ENCODE data around the gene PIGL.
"Not testable (repeated sequence)": the region's sequence is repeated elsewhere in the genome, so short reads cannot be mapped to it uniquely, and the experiment has no call there.

Gene PIGL

GRCh38 chr17:16302856-16303255 is 85.8 kb downstream of the PIGL start:
- H3K4me3 Mint-ChIP-seq = no peak overlapping the region
- no peaks in the 10 kb centered on the region for H3K27me3 Mint-ChIP-seq
- H3K4me1 Mint-ChIP-seq = peaks cover 7% of the 10 kb centered on the region
- no peaks in the 10 kb centered on the region for H3K9me3 Mint-ChIP-seq
- ATAC-seq (no peak), DNase-seq (no peak)
- no peak overlapping the region for H3K27ac Mint-ChIP-seq

DNA sequence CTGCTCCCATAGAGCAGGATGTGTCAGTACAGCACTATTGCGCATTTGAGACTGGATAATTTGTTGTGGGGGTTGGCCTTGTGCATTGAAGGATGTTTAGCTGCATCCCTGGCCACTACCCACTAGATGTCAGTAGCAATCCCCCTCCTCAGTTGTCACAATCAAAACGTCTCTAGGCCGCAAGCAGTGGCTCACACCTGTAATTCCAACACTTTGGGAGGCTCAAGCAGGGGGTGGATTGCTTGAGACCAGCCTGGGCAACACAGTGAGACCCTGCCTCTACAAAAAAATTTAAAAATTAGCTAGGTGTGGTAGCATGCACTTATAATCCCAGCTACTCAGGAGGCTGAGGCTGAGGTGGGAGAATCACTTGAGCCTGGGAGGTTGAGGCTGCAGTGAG is 87.8 kb downstream of the PIGL start:
- H3K4me3 Mint-ChIP-seq = no peak overlapping the region
- no peaks in the 10 kb centered on the region for H3K27me3 Mint-ChIP-seq
- DNase-seq (no peak), ATAC-seq (peak; percentile 69)
- peak overlapping the region in 1 of 2 donors; percentile 46 for H3K27ac Mint-ChIP-seq
- no peaks in the 10 kb centered on the region for H3K4me1 Mint-ChIP-seq
- no peaks in the 10 kb centered on the region for H3K9me3 Mint-ChIP-seq

- Mint-ChIP-seq H3K9me3 (no peaks in the 10 kb centered on the region), H3K27ac (no peak overlapping the region), H3K4me1 (peaks cover 10% of the 10 kb centered on the region)
Observed at GRCh38 chr17:16306211-16306610, 89.2 kb downstream of the PIGL start.

DNA sequence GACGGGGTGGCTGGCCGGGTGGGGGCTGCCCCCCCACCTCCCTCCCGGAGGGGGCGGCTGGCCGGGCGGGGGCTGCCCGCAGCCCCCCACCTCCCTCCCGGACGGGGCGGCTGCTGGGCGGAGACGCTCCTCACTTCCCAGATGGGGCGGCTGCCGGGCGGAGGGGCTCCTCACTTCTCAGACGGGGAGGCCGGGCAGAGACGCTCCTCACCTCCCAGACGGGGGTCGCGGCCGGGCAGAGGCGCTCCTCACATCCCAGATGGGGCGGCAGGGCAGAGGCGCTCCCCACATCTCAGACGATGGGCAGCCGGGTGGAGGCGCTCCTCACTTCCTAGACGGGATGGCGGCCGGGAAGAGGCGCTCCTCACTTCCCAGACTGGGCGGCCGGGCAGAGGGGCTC is 95.1 kb downstream of the PIGL start:
- not testable (repeated sequence) for H3K27me3 Mint-ChIP-seq, H3K4me3 Mint-ChIP-seq, H3K27ac Mint-ChIP-seq, H3K9me3 Mint-ChIP-seq, ATAC-seq, DNase-seq
- H3K4me1 Mint-ChIP-seq = peaks cover 10% of the 10 kb centered on the region

More at GRCh38 chr17:16306211-16306610, 89.2 kb downstream of the PIGL start:
- no peaks in the 10 kb centered on the region for H3K27me3 Mint-ChIP-seq
- H3K4me3 Mint-ChIP-seq = no peak overlapping the region
- DNase-seq (no peak), ATAC-seq (no peak)

DNA sequence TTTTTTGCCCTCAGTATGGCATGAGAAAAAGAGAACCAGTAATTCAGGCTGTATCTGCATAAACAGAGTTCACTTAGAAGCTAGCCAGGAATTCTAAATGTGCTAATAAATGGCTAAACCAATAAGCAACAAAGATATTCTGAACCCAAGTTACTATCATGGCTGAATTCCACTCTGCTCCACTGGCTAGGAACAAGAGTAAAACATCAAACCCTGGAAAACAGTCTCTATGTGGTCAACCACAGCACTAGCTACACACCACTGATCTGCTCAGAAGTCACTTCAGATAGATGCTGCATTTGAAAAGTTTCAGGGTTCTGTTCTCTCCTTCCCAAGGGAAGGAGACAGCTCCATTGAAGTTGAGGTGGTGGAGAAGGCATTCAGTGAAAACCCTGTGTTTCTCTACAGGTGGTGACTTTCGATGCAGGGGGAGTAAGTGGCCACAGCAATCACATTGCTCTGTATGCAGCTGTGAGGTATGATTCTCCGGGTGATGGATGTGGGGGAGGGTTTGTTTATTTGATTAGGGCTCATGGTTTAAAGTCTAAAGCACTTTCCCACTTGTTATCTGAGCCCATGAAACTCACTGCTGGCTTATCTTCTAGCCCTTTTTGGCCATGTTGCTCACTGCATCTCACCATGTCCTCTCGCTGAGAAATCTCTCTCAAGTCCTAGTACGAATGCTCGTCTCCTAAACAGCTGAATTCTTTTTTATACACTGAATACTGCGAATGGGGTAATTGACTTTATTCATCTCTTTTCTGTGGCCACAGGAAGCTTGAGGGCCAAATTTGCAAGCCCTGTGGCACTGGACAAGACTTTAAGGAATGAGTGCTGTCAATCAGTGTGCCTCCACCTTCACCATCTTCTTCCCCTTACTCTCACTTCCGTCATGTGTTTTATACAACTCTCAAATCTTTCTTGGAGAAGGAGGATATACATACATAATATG is 96.4 kb downstream of the PIGL start:
- ATAC-seq (no peak), DNase-seq (no peak)
- Mint-ChIP-seq H3K9me3 (no peaks in the 10 kb centered on the region), H3K27ac (peak overlapping the region in 1 of 2 donors; percentile 81), H3K4me3 (no peak overlapping the region), H3K27me3 (no peaks in the 10 kb centered on the region), H3K4me1 (peaks cover 10% of the 10 kb centered on the region)

DNA sequence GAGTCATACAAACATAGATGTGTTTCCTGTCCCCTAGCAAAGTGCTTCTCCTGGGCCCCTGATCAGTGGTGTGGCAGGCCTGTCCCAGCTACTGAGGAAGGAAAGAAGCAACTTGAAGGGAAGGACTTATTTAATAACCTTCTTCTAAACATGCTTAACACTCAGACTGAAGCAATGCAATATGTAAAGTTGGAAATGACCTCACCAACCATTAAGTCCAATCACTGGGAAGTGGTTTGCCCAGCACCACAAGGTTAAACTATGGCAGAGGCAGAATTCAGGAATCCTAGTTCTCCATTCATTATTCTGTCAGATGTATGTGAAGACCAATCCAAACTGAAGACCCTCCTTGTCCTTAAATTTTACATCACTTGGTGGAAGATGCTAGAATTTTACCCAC is 97.2 kb downstream of the PIGL start:
- Mint-ChIP-seq H3K27ac (peak overlapping the region in 1 of 2 donors; percentile 81), H3K9me3 (no peaks in the 10 kb centered on the region), H3K4me1 (peaks cover 10% of the 10 kb centered on the region), H3K4me3 (no peak overlapping the region), H3K27me3 (no peaks in the 10 kb centered on the region)
- DNase-seq = no peak
- ATAC-seq = no peak

GRCh38 chr17:16314859-16315258 is 97.8 kb downstream of the PIGL start:
- Mint-ChIP-seq H3K4me3 (no peak overlapping the region), H3K4me1 (peaks cover 10% of the 10 kb centered on the region), H3K9me3 (no peaks in the 10 kb centered on the region), H3K27ac (no peak overlapping the region), H3K27me3 (no peaks in the 10 kb centered on the region)
- no peak for DNase-seq
- no peak for ATAC-seq

DNA sequence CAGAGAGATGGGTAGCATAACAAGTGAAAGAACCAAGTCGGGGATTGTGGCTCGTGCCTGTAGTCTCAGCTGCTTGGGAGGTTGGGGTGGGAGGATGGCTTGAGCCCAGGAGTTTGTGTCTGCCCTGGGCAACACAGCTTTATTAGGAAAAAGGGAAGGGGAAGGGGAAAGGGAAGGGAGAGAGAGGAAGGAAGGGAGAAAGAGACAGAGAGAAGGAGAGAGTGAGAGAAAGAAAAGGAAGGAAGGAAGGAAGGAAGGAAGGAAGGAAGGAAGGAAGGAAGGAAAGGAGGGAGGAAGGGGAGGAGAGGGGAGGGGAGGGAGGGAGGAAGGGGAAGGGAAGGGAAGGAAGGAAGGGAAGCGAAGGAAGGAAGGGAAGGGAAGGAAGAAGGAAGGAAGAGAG is 103.0 kb downstream of the PIGL start:
- Mint-ChIP-seq H3K27me3 (no peaks in the 10 kb centered on the region), H3K4me3 (no peak overlapping the region), H3K4me1 (no peaks in the 10 kb centered on the region), H3K9me3 (no peaks in the 10 kb centered on the region), H3K27ac (no peak overlapping the region)
- no peak for ATAC-seq
- DNase-seq = no peak

- Mint-ChIP-seq H3K27me3 (no peaks in the 10 kb centered on the region), H3K4me1 (no peaks in the 10 kb centered on the region), H3K4me3 (no peak overlapping the region), H3K27ac (no peak overlapping the region), H3K9me3 (no peaks in the 10 kb centered on the region)
- no peak for DNase-seq
- no peak for ATAC-seq
Observed at GRCh38 chr17:16322636-16323035, 105.6 kb downstream of the PIGL start.

DNA sequence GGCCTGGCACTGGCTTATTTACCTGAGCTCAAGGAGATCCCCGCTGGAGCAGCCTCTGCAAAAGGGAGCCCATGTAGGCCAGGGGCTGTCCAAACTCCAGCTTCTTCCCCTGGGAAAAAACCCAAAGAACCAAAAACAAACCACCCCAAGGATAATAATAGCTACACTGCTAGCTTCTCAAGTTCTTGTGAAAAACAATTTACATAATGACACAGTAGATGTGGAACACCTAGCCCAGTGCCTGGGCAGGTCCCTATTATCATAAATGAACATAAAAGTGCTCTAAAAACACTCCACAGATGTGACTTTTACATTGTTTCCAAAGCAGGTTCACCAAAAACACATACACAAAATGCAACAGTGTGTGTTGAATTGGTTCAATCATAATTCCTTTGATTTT is 109.0 kb downstream of the PIGL start:
- H3K4me1 Mint-ChIP-seq = no peaks in the 10 kb centered on the region
- H3K9me3 Mint-ChIP-seq = no peaks in the 10 kb centered on the region
- no peak overlapping the region for H3K27ac Mint-ChIP-seq
- H3K4me3 Mint-ChIP-seq = no peak overlapping the region
- no peaks in the 10 kb centered on the region for H3K27me3 Mint-ChIP-seq
- ATAC-seq = no peak
- no peak for DNase-seq

DNA sequence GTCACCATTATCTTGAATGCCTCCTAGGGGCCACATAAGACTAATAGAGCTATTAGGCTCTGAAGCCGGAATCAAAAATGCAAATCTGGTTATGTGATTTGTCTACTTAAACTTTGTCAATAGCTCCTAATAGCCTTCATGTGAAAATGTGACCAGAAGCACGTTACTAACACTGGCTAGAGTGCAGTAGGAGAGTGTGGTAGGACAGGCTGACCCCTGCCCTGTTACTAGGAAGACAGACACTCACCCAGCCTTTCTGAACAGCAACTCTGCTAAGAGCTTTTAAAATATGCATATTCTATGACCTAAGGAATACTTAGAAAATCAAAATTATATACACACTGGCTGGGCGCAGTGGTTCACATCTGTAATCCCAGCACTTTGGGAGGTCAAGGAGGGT is 110.0 kb downstream of the PIGL start:
- H3K4me3 Mint-ChIP-seq = no peak overlapping the region
- H3K9me3 Mint-ChIP-seq = no peaks in the 10 kb centered on the region
- no peaks in the 10 kb centered on the region for H3K27me3 Mint-ChIP-seq
- H3K27ac Mint-ChIP-seq = no peak overlapping the region
- H3K4me1 Mint-ChIP-seq = no peaks in the 10 kb centered on the region
- no peak for ATAC-seq
- DNase-seq = no peak

DNA sequence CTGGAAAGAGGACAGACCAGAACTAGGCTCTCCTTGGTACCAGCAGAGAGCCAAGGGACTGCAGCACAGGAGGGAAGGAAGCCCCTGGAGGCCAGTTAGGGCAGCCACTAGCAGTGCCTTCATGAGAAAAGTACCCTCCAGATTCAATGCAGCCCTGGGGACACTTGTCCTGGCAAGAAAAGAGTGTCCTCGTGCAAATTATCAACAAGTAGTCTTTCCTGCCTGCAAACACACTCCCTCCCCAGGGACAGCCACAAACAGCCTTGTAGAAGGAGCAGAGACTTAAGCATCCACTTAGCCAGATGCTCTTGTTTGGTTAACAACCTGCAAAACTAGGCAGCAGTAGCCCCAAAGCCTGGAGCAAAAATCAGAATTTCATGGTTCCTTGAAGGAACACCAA is 112.0 kb downstream of the PIGL start:
- Mint-ChIP-seq H3K4me3 (no peak overlapping the region), H3K27me3 (no peaks in the 10 kb centered on the region), H3K4me1 (no peaks in the 10 kb centered on the region), H3K9me3 (no peaks in the 10 kb centered on the region), H3K27ac (no peak overlapping the region)
- ATAC-seq (no peak), DNase-seq (no peak)

DNA sequence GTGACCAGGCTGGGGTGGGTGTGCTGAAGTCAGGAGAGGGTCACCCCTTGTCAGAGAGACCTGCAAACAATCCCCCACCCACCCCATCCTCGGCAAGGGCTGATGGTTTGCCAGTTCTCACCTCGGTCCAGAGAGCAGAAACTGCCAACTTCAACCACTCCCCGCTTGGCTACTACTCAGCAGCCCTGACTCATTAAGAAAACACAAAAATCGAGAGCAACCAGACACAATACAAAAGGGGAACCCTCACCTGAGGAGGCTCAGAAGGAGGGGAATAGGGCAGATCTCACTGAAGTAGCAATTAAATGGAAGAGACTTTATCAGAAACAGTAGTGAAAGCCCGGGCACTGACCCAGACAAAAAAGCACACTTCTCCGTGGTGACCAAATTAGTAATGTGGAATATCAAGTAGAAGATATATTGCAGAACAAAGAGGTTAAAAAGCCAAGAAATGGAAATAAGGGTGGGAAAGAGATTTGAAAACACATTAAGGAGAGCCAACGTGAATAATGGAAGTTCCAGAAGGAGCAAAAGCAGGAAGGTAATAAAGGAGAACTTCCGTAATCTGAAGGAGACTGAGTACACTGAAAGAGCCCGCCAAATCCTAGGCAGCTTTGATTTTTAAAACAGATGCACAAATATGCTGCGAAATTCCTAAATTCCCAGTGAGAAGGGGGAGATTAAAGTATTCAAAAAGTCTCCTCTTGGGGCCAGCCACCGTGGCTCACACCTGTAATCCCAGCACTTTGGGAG is 112.7 kb downstream of the PIGL start:
- ATAC-seq (no peak), DNase-seq (no peak)
- Mint-ChIP-seq H3K27me3 (no peaks in the 10 kb centered on the region), H3K9me3 (no peaks in the 10 kb centered on the region), H3K27ac (no peak overlapping the region), H3K4me3 (no peak overlapping the region), H3K4me1 (no peaks in the 10 kb centered on the region)

DNA sequence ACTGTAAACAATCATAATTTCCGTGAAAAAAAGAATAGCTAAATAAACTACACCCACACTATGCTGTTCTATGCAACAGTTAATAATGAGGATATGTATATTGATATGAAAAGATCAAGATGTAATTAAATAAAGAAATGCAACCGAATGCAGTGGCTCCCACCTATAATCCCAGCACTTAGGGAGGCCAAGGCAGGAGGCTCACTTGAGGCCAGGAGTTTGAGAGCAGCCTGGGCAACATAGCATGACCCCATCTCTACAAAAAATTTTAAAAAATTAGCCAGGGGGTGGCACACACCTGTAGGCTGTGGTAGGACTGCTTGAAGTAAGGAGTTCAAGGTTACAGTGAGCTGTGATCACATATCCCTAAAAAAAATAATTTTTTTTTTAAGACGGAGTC is 121.4 kb downstream of the PIGL start:
- H3K4me1 Mint-ChIP-seq = no peaks in the 10 kb centered on the region
- H3K9me3 Mint-ChIP-seq = no peaks in the 10 kb centered on the region
- no peak overlapping the region for H3K27ac Mint-ChIP-seq
- no peak overlapping the region for H3K4me3 Mint-ChIP-seq
- H3K27me3 Mint-ChIP-seq = no peaks in the 10 kb centered on the region
- ATAC-seq (no peak), DNase-seq (no peak)

DNA sequence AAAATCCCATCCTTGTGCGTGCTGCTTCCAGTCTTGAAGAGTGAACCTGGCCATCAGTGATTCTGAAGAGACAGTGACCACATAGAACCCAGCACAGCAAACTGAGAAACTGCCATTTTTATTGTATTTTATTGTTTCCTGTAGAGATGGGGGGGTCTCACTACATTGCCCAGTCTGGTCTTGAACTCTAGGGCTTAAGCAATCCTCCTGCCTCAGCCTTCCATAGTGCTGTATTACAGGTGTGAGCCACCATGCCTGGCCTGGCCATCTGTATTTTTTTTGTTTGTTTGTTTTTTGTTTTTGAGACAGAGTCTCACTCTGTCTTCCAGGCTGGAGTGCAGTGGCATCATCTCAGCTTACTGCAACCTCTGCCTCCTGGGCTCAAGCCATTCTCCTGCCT is 122.4 kb downstream of the PIGL start:
- ATAC-seq (no peak), DNase-seq (no peak)
- Mint-ChIP-seq H3K4me3 (no peak overlapping the region), H3K27ac (no peak overlapping the region), H3K4me1 (no peaks in the 10 kb centered on the region), H3K9me3 (no peaks in the 10 kb centered on the region), H3K27me3 (no peaks in the 10 kb centered on the region)

- no peak overlapping the region for H3K4me3 Mint-ChIP-seq
- no peaks in the 10 kb centered on the region for H3K27me3 Mint-ChIP-seq
- no peaks in the 10 kb centered on the region for H3K9me3 Mint-ChIP-seq
- DNase-seq (no peak), ATAC-seq (no peak)
- peak overlapping the region in 1 of 2 donors; percentile 42 for H3K27ac Mint-ChIP-seq
- H3K4me1 Mint-ChIP-seq = no peaks in the 10 kb centered on the region
Observed at GRCh38 chr17:16339959-16340358, 122.9 kb downstream of the PIGL start.
